ENCODE results near the gene NCAM1. TPM values are rescaled to one million over a fixed set of nuclear protein-coding genes. Genes with fewer than 3 reads are reported as not detected.

The NCAM1 gene
- total RNA-seq, 1 donor from 2014 or later, result 26.8 TPM

DNA sequence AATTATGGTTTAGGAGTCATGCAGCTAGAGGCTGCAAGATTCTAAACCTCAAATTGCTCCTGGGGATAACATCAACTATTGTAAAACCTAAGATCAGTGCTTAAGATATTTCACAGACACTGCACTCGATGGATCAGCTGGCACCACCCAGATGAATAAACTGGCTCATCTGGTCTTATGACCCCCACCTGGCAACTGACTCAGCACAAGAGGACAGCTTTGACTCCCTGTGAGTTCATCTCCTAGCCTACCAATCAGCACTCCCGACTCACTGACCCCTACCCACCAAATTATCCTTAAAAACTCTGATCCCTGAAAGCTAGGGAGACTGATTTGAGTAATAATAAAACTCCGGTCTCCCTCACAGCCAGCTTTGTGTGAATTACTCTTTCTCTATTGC, 352.4 kb downstream of the NCAM1 start:
- no peak for DNase-seq

DNA sequence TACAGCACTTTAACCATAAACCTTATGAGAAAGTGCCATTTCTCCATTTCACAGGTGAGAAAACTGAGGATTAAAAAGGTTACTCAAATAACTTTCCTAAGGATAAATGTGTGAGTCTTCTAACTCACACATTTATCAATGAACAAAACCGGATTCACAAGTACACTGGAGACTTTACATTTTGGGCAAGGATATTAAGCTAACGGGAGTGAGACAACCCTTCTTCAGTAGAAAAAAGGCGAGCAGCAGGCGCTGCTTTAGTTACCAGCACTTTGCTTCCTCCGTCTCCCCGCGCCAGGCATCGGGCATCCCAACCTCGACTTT, 352.8 kb downstream of the NCAM1 start:
- no peak for DNase-seq

DNA sequence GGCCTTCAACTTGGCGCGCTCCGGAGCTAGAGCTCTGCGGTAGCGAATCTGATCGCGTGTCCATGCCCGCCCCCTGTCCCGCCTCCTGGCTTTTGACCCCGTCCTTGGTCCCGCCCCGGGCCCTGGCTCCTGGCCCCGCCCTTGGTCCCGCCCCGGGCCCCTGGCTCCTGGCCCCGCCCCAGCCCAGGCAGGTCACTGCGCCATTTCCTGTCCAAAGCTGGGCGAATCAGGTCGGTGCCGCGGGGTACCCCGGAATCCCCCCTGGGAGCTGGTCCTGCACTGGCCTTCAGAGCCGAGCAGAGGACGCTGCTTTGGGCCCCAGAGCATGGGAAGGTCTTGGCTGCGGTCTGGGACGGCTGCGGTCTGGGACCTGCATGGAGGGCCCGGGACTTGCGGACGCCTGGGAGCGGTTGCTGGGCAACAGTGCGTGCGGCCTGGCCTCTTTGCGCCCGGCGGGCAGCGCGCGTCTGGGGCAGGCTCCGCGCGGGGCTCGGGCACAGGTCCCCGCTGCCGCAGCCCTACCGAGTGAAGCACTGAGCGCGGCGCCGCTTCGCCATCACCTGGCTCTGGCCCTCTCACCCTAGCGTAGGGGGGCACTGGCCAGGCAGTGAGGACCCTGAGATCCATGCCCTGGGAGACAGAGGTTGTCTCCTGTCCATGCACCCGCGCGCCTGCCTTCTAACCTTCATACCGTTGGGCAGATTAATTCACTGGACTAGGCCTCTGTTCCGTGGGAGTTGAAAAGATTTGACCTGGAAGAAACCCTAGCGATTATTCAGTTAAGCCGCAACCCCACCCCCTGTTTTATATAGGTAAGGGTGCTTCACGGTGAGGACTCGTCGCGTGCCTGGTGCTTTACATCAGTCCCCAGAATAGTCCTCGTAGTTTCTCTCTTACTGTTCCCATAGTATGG, 353.4 kb downstream of the NCAM1 start, which contains the start of gene TTC12:
TTC12 (plus strand) TSS at position 195 of the 913 bp plus-strand sequence. CDS start 1,675 bp downstream, outside the sequence.
- peak; percentile 71 for DNase-seq

DNA sequence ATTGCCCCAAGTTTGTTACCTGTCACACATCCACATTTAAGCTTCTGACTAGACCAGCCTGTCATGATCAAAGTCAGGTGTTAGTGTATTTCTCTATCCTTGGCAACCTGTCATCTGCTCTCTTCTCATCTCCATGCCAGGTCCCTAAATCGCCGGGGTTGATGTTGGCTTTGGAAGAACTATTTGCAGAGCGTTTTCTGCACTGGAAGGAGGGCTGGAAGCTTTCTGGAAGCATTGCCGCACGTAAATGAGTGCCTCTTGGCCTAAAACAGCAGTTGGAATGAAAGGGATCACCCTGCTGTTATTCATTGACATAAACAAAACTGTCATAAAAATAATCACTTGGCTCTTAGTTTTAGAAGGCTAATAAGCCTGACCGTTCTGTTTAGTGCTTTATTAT, 354.6 kb downstream of the NCAM1 start:
- no peak for DNase-seq

DNA sequence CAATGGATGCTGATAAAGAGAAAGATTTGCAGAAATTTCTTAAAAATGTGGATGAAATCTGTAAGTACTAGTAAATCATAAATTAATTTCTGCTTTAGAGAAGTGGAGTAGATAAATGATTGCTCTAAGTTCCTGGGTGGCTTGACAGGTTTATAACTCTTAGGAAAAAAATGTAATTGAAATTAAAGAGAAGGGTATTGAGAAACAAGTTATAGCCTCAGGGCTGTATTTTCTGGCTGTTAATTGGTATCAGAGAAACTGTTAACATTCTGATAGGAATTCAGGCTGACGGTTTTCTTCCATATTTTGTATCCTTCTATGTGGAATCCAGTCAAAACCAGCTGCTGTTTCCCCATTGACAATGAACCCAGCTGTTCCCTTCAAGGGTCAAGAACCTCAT, 355.0 kb downstream of the NCAM1 start:
- no peak for DNase-seq

DNA sequence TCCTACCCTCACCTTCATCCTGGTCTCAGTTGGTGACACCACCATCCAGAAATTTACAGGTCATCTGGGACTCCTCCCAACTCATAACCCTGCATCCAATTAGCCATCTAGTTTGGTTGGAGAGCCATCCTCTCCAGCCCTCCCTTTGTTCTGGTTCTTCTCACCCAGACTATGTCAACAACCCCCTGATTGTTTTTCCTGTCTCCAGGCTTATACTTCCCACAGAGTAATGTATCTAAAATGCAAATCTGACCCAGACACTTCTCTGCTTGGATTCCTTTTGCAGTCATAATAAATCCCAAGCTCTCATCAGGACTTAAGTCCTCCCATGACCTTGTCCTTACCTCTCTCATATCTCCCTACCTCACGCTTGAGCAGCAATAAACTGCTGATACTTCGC, 356.1 kb downstream of the NCAM1 start:
- no peak for DNase-seq

DNA sequence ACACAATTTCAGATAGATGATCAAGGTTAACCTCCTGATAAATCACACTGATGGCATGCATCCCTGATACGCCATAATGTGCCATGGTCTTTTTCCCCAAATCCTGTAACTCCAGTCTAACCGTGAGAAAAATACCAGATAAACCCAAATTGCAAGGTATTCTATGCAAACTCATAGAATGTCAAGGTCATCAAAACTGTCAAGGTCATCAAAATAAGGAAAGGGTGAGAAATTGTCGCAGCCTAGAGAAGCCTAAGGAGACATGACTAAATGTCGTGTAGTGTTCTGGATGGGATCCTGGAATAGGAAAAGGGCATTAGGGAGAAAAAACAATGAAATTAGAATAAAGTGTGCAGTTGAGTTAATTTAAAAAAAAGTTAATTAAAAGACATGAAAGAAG, 357.9 kb downstream of the NCAM1 start:
- no peak for DNase-seq

DNA sequence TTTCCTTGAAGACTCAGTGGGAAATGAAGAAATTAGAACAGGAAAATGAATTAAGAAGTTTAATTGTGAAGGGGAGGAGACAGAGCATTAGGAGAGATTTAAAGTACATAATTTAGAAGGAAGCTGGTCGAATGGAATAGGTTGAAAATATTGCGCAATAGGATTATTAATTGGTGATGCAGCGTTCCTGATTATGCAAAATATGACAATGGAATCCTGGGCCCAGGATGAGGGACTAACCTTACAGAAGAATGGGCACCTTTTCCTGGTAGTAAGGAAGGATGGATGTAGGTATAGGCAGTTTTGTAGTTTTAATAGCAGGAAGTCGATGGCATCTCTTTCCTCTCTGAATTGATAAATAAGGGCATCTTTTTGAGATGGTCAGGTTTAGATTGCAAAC, 360.9 kb downstream of the NCAM1 start:
- no peak for DNase-seq

DNA sequence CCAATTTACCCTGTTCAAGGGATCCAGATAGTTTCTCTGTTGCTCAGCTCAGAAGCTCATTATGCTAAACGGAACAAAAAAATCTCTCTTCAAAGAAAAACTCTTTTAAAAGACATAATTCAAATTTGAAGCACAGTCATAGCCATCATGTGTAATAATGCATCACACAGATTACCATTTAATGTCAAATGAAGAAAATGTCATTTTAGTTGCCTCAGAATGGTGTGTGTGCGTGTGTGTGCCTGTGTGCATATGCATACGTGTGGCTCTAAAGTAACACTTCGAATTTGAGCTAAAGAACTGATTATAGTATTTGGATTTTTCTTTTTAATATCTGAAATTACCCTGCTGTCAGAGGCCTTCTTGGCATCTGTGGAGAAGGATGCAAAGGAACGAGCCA, 363.0 kb downstream of the NCAM1 start:
- DNase-seq, result no peak

Small RNA genes within 50 kb of the gene (small RNA-seq; reads per million reads assigned to genes)
- not detected for gene RNU7-187P (ENCODE audit: low replicate concordance)
